DLD1 (cell line): ENCODE data around the gene CCDC141.
"Not testable (repeated sequence)": the region's sequence is repeated elsewhere in the genome, so short reads cannot be mapped to it uniquely, and the experiment has no call there.

Experiments
- in situ Hi-C: cut with HindIII; loops from 2 replicates; pipeline ENCODE4 v1.10.0; 2017; ENCODE audit warnings: low sequenced_read_pairs

The CCDC141 gene

GRCh38 chr2:179045602-179046001 is 4.3 kb downstream of the CCDC141 start:
- in situ Hi-C loops = not testable (repeated sequence)

GRCh38 chr2:179044500-179044899 is 5.4 kb downstream of the CCDC141 start:
- in situ Hi-C loops = no loop called here

- in situ Hi-C loops = no loop called here
Observed at GRCh38 chr2:179037807-179038206, 12.1 kb downstream of the CCDC141 start.

- in situ Hi-C loops = no loop called here
Observed at GRCh38 chr2:179036353-179036905, 13.5 kb downstream of the CCDC141 start.

- in situ Hi-C loops = no loop called here
Observed at GRCh38 chr2:179031731-179032408, 18.1 kb downstream of the CCDC141 start.

DNA sequence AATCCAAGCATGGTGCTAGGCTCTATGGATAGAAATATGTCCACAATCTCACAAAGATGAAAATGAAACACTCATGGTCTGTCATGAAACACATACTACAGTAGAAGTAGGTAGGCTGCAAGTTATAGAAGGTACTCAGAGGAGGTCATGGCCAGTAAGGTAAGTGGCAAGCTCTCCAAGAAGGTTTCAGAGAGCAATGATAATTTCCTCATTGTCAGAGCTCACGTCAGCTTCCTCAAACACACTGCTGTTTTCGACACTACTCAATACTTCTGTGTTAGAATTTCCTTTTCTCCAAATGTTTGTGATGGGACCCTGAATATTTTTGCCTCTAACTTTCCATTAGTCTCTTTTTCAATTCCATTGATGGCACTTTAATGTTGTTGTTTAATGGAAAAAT is 25.5 kb downstream of the CCDC141 start:
- in situ Hi-C loops = no loop called here

DNA sequence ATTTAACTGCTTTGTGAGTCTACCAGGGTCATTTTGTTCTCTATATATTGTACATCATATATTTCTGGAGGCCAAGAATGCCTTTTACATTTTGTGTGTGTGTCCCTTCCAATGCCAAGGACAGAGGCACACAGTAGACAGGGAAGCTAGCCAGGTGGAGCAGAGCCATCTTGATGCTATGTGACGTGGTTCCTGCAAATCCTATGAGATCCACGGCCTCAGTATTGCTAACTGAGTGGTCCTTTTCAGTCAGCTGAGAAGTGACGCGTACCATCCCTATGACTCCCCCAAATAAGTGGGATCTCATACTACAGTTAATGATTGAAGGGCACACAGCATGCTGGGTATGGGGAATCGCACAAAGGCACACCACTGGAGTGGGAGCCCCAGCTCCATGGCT is 27.3 kb downstream of the CCDC141 start:
- in situ Hi-C loops = no loop called here

- in situ Hi-C loops = no loop called here
Observed at GRCh38 chr2:179021258-179021657, 28.7 kb downstream of the CCDC141 start.

GRCh38 chr2:179020156-179020750 is 29.7 kb downstream of the CCDC141 start:
- in situ Hi-C loops = no loop called here

- in situ Hi-C loops = no loop called here
Observed at GRCh38 chr2:179019260-179019659, 30.7 kb downstream of the CCDC141 start.

- in situ Hi-C loops = no loop called here
Observed at GRCh38 chr2:179017773-179018357, 32.1 kb downstream of the CCDC141 start.

GRCh38 chr2:179014189-179014588 is 35.7 kb downstream of the CCDC141 start:
- in situ Hi-C loops = not testable (repeated sequence)

DNA sequence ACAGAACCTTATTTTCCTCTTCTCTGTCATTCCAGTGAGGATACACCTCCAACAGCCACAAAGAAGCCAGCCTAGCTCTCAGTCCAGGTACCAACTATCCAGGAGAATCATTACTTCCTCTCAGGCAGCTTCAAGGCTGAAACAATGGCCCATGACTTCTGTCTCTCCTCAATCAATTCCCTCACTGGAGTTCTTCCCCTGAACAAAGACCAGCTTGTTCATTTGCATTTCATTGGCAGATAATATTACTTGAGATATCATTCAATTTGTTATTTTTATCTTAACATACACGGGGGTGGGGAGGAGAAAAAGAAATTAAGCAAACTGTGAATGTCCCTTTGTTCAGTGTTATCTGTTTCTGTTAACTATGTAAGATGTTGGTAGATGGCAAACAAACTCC is 44.0 kb downstream of the CCDC141 start:
- in situ Hi-C loops = no loop called here

DNA sequence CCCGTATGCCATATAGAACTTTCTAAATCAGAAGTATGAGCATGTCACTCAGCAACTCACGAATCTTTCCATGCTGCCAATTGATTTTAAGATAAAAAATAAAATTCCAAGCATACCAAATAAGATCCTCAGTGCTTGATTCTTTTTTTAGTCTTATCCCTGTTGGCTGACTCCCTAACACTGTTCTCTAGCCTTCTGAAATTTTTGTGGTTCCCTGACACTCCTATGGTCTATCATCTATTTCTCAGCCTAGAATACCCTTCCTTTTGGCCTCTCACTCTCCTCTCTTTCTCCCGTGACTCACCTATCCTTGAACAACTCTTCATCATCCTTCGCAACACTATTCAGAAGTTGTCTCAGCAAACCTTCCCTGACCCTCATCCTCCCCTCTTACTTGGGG is 50.5 kb downstream of the CCDC141 start:
- in situ Hi-C loops = no loop called here

DNA sequence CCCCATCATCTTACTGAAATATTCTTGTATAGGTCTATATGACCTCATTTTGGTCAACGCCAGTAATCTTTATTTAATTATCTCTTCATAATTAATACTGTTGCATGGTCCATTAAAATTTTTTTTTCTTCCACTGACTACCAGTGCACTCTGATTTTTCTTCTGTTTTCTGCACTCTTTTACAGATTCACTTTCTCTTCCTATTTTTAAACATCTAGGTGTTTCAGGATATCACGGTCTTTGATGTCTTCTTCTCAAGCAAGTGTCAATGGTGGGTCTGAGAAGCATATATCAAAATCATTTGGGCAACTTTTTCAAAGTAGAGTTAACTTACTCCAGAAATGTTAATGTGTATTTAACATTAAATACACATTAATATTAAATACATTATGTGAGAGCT is 51.4 kb downstream of the CCDC141 start:
- in situ Hi-C loops = no loop called here

DNA sequence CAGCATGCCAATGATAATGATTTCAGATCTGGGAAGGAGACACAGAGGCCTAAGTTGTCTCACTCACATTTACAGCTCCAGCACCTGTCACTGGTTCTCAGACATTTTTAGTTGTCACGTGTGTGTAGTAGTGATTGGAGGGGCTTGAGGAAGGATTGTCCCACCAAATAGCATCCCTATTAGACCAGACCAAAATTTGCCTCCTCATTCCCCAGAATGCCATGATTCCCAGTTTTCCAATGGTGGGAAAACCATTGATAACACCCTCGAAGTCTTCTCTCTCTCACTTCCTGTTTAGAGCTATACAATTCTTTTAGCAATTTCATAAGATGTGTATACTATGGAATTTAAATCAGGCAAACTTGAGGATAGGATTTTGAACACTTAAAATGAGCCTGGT is 52.5 kb downstream of the CCDC141 start:
- in situ Hi-C loops = no loop called here

GRCh38 chr2:178997067-178997466 is 52.9 kb downstream of the CCDC141 start:
- in situ Hi-C loops = no loop called here

GRCh38 chr2:178994264-178994663 is 55.7 kb downstream of the CCDC141 start:
- in situ Hi-C loops = no loop called here

- in situ Hi-C loops = no loop called here
Observed at GRCh38 chr2:178993788-178994187, 56.1 kb downstream of the CCDC141 start.

DNA sequence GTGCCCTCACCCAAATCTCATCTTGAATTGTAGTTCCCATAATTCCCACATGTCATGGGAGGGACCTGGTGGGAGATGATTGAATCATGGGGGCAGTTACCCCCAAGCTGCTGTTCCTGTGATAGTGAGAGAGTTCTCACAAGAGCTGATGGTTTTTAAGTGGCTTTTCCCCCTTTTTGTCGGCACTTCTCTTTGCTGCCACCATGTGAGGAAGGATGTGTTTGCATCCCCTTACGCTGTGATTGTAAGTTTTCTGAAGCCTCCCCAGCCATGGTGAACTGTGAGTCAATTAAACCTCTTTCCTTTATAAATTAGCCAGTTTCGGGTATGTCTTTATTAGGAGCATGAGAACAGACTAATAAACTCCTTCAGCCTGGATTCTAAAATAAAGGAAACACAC is 57.2 kb downstream of the CCDC141 start:
- in situ Hi-C loops = not testable (repeated sequence)

DNA sequence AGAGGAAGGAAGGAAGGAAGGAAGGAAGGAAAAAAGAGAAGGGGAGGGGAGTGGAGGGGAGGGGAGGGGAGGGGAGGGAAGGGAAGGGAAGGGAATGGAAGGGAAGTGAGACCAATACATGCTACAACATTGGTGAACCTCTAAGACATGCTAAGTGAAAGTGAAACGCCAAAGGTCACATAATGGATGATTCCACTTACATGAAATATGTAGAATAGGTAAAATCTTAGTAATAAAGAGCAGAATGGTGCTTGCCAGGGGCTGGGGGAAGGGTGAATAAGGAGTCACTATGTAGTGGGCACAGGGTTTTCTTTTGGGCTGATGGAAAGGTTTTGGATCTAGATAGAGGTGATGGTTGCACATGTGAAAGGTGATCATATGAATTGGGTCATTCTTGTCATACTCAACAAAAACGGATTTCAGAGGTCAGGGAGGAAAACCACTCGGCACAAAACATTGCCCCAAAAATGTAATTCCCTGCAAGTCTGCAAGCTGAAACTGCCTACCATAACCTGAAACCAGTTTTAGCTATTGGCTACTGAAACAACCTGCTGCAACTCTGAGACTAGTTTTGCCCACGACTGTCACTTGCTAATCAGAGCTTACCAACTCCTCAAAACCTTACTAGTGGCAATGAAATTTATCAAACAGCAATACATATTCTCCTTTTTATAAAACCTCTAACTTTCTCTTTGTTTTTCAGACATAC is 59.2 kb downstream of the CCDC141 start:
- in situ Hi-C loops = no loop called here

- in situ Hi-C loops = not testable (repeated sequence)
Observed at GRCh38 chr2:178989424-178989823, 60.5 kb downstream of the CCDC141 start.
